ENCODE measurements around the gene TOM1. TPM values are rescaled to one million over a fixed set of nuclear protein-coding genes. Genes with fewer than 3 reads are reported as not detected.
"Not testable (repeated sequence)": the region's sequence is repeated elsewhere in the genome, so short reads cannot be mapped to it uniquely, and the experiment has no call there.

Gene TOM1
- polyA plus RNA-seq, 2 of the 4 experiments (the other 2 are of a cell fraction) = 14.5 to 16.6 TPM

- Histone ChIP-seq H3K27ac (peak overlapping the region; percentile 70 to 78), H3K4me1 (peaks cover 71% of the 10 kb centered on the region), H3K4me2 (peak overlapping the region; percentile 55)
- peak; percentile 62 to 88 for DNase-seq (ENCODE audit: low read depth in 1 of 2, low spot score in 1 of 2)
- CTCF ChIA-PET = interaction anchor here (1.2 to 2.4 kb wide), 2 partner anchors 8 to 11 kb away, joined by 3 to 6 read pairs; no protein-coding TSS in a partner anchor
- POLR2A ChIA-PET, H3K4me3 ChIP-seq, H3K9me3 ChIP-seq, FAIRE-seq: not testable (repeated sequence)
- TF ChIP-seq, protein P1, sequence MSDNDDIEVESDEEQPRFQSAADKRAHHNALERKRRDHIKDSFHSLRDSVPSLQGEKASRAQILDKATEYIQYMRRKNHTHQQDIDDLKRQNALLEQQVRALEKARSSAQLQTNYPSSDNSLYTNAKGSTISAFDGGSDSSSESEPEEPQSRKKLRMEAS (IDR thresholded peaks at IDR 0.05) = peak; percentile 57
- TF ChIP-seq FOSL2 (IDR thresholded peaks at IDR 0.05) (peak; percentile 53; the same call in 1 of the 2 replicates), FOSL2 (CRISPR knock-in tag; IDR thresholded peaks at IDR 0.05) (peak; percentile 91), JUNB (IDR thresholded peaks at IDR 0.05) (peak; percentile 43; the same call in 1 of the 2 replicates), GATA3 (IDR thresholded peaks at IDR 0.05; ENCODE audit: borderline replicate concordance) (peak; percentile 57; the same call in 1 of the 2 replicates), CEBPB (IDR thresholded peaks at IDR 0.05) (peak in 1 of 2 experiments; percentile 62; a peak in 1 of 4 replicates)
- peak; percentile 87 to 90 for ATAC-seq
- 2% methylated on average over 7 of the region's 7 CpGs for WGBS (ENCODE audit: missing lambda C conversion rate)
Observed at GRCh38 chr22:35364230-35364629, 64.5 kb downstream of the TOM1 start.

DNA sequence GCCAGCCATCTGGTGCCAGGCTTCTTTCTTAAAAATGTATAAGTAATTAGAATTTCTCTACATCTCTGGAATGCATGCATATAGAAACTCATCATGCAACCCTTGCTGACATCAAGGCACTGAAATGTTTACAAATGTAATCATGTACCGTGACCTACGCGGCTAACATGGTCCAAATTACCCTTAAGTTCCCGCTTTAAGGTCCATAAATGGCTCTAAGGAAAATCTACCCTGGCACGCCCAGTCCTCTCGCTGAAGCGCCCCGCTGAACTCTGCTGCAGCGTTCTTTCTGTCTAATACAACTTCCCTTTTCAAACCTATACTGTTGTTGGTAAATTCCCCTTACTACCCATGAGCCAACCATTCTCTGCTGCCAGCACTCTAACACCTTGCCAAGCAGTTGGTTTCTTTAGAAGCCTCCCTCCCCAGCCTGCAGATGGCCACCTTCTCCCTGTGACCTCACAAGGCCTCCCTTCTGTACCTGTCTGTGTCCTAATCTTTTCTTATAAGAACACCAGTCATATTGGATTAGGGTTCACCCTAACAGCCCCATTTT is 67.7 kb downstream of the TOM1 start:
- DNase-seq (ENCODE audit: low read depth in 1 of 2, low spot score in 1 of 2) (no peak), ATAC-seq (no peak), FAIRE-seq (no peak)
- Histone ChIP-seq H3K9me3 (no peaks in the 10 kb centered on the region), H3K4me1 (peaks cover 74% of the 10 kb centered on the region), H3K4me3 (no peak overlapping the region), H3K27ac (peak overlapping the region; percentile 91 to 95; a peak in 4 of 6 replicates), H3K4me2 (no peak overlapping the region)
- no peak for TF ChIP-seq ATOH8 (CRISPR knock-in tag; IDR thresholded peaks at IDR 0.05; ENCODE audit: low read depth)
- TF ChIP-seq RAD21 (conservative IDR thresholded peaks at IDR 0.05 in 1 of 2, IDR thresholded peaks at IDR 0.05 in 1 of 2) = 0 out of 5 replicates have a peak, but pooled peaks of 1 of the 2 experiments have one; percentile 8
- no peak for TF ChIP-seq FOSL2 (IDR thresholded peaks at IDR 0.05)
- no peak for TF ChIP-seq FOSL2 (CRISPR knock-in tag; IDR thresholded peaks at IDR 0.05)
- no peak for TF ChIP-seq KDM5A (IDR thresholded peaks at IDR 0.05)
- no peak for TF ChIP-seq HOXA7 (CRISPR knock-in tag; IDR thresholded peaks at IDR 0.05)
- TF ChIP-seq EHF (CRISPR knock-in tag; IDR thresholded peaks at IDR 0.05) = no peak
- no peak for TF ChIP-seq JUNB (IDR thresholded peaks at IDR 0.05)
- WGBS (ENCODE audit: missing lambda C conversion rate) = 95% methylated on average over 9 of the region's 9 CpGs
- CTCF ChIA-PET = interaction anchor here (1.2 kb wide), 1 partner anchor 9 kb away, joined by 3 read pairs; no protein-coding TSS in a partner anchor
- POLR2A ChIA-PET = no interaction called here

DNA sequence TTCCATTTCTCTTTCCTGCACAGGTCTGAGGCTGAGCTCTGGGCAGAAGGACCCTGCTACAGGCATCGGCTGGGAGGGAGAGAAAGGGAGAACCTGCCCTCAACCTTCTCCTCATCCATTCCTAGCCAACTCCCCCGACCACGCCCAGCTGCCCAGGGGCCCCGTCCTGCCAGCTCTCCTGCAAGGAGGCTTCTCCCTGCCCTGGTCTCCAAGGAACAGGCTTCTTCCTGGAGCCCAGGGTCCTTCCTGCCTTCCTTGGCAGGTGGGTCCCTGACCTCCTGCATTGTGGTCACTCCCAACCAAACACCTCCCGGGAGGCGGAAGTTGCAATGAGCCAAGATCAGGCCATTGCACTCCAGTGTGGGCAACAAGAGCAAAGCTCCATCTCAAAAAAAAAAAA is 68.7 kb downstream of the TOM1 start:
- no peak for DNase-seq (ENCODE audit: low read depth in 1 of 2, low spot score in 1 of 2)
- Histone ChIP-seq H3K4me1 (peaks cover 71% of the 10 kb centered on the region), H3K9me3 (no peaks in the 10 kb centered on the region), H3K27ac (peak overlapping the region; percentile 91 to 95), H3K4me3 (no peak overlapping the region), H3K4me2 (peak overlapping the region; percentile 29)
- ChIA-PET CTCF (interaction anchor here (0.6 to 1.5 kb wide), 5 partner anchors 10 to 194 kb away, joined by 3 to 4 read pairs (median 3); no protein-coding TSS in a partner anchor), POLR2A (no interaction called here)
- no peak for TF ChIP-seq EHF (CRISPR knock-in tag; IDR thresholded peaks at IDR 0.05)
- no peak for TF ChIP-seq RAD21 (conservative IDR thresholded peaks at IDR 0.05 in 1 of 2, IDR thresholded peaks at IDR 0.05 in 1 of 2)
- no peak for TF ChIP-seq FOSB (CRISPR knock-in tag; IDR thresholded peaks at IDR 0.05)
- TF ChIP-seq, protein P2, sequence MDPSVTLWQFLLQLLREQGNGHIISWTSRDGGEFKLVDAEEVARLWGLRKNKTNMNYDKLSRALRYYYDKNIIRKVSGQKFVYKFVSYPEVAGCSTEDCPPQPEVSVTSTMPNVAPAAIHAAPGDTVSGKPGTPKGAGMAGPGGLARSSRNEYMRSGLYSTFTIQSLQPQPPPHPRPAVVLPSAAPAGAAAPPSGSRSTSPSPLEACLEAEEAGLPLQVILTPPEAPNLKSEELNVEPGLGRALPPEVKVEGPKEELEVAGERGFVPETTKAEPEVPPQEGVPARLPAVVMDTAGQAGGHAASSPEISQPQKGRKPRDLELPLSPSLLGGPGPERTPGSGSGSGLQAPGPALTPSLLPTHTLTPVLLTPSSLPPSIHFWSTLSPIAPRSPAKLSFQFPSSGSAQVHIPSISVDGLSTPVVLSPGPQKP (IDR thresholded peaks at IDR 0.05; ENCODE audit: low read depth, low read length) = no peak
- no peak for TF ChIP-seq ESRRA (IDR thresholded peaks at IDR 0.05; ENCODE audit: borderline replicate concordance, low read length)
- TF ChIP-seq, protein P1 (IDR thresholded peaks at IDR 0.05) = no peak
- WGBS (ENCODE audit: missing lambda C conversion rate) = 59% methylated on average over 3 of the region's 6 CpGs
- ATAC-seq = no peak
- FAIRE-seq = no peak

- no peak for ATAC-seq
- DNase-seq (ENCODE audit: low read depth in 1 of 2, low spot score in 1 of 2) = no peak
- Histone ChIP-seq H3K27ac (peak overlapping the region; percentile 91 to 95), H3K4me1 (peaks cover 65% of the 10 kb centered on the region), H3K9me3 (no peaks in the 10 kb centered on the region), H3K4me2 (peak overlapping the region; percentile 33; the same call in 2 of the 3 replicates), H3K4me3 (no peak overlapping the region)
- CTCF ChIA-PET = no interaction called here
- no peak for FAIRE-seq
- POLR2A ChIA-PET = no interaction called here
- 70% methylated on average over 2 of the region's 2 CpGs for WGBS (ENCODE audit: missing lambda C conversion rate)
- TF ChIP-seq HES2 (IDR thresholded peaks at IDR 0.05) (no peak), NFE2L2 (conservative IDR thresholded peaks at IDR 0.05; ENCODE audit: low read length) (no peak), CHD2 (IDR thresholded peaks at IDR 0.05; ENCODE audit: low read length, partially characterized antibody) (no peak), CHD4 (IDR thresholded peaks at IDR 0.05; ENCODE audit: borderline replicate concordance) (no peak), GATA3 (IDR thresholded peaks at IDR 0.05; ENCODE audit: borderline replicate concordance) (no peak), HOXB5 (CRISPR knock-in tag; IDR thresholded peaks at IDR 0.05) (no peak), RAD21 (conservative IDR thresholded peaks at IDR 0.05 in 1 of 2, IDR thresholded peaks at IDR 0.05 in 1 of 2) (no peak)
- TF ChIP-seq, protein P3, sequence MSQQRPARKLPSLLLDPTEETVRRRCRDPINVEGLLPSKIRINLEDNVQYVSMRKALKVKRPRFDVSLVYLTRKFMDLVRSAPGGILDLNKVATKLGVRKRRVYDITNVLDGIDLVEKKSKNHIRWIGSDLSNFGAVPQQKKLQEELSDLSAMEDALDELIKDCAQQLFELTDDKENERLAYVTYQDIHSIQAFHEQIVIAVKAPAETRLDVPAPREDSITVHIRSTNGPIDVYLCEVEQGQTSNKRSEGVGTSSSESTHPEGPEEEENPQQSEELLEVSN (IDR thresholded peaks at IDR 0.05; ENCODE audit: borderline replicate concordance, low read depth) = no peak
- TF ChIP-seq, protein P4, sequence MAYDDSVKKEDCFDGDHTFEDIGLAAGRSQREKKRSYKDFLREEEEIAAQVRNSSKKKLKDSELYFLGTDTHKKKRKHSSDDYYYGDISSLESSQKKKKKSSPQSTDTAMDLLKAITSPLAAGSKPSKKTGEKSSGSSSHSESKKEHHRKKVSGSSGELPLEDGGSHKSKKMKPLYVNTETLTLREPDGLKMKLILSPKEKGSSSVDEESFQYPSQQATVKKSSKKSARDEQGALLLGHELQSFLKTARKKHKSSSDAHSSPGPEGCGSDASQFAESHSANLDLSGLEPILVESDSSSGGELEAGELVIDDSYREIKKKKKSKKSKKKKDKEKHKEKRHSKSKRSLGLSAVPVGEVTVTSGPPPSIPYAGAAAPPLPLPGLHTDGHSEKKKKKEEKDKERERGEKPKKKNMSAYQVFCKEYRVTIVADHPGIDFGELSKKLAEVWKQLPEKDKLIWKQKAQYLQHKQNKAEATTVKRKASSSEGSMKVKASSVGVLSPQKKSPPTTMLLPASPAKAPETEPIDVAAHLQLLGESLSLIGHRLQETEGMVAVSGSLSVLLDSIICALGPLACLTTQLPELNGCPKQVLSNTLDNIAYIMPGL (CRISPR knock-in tag; IDR thresholded peaks at IDR 0.05; ENCODE audit: borderline replicate concordance) = no peak
- TF ChIP-seq, protein P2 (IDR thresholded peaks at IDR 0.05; ENCODE audit: low read depth, low read length) = no peak
Observed at GRCh38 chr22:35369996-35370395, 70.3 kb downstream of the TOM1 start.
